ENCODE measurements around the gene PTBP1. TPM values are rescaled to one million over a fixed set of nuclear protein-coding genes. Genes with fewer than 3 reads are reported as not detected.

PTBP1 gene
- total RNA-seq, 2 experiments from 2014 or later = 315 to 479 TPM

DNA sequence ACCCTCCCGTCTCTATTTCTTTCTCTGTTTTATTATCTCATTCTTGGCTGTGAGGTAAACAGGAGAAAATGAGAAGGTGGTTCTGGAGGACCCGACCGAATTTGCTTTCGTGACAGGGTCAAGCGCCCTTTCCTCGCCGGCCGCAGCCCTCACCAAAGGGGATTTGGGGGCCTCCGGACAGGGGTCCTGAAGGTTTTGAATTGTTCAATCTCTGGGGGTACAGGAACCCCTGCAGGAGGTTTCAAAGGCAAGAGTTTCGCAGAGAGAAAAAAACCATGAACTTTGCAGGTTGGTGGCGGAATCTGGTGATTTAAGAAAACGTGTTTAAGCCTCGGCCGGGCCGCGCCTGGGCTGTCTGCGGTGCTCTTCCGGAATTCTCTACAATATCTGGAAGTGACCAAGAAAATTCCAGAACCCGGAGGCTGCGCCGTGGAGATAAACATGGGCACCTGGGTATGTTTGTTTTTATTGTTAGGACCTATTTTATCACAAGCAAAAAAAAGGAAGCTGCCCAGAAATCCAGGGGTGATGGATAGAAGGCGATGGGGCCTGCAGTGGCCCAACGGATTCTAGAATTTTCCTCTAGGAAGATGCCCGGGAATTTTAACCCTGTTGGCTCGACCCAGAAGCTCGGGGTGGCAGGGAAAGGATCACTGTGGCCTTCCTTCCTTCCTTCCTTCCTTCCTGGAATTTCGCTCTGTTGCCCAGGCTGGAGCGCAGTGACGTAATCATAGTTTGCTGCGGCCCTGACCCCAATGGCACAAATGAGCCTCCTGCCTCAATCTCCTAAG is 14.2 kb upstream of the PTBP1 start:
- no peaks in the 10 kb centered on the region for H3K79me2 ChIP-seq (ENCODE audit: insufficient read depth, low read depth, low read length)
- no peak for DNase-seq (ENCODE audit: low spot score)
- H3K4me2 ChIP-seq (ENCODE audit: low read length) = no peak overlapping the region
- BruUV-seq (replicated peaks) = no TSS peak
- TF ChIP-seq, protein P1, sequence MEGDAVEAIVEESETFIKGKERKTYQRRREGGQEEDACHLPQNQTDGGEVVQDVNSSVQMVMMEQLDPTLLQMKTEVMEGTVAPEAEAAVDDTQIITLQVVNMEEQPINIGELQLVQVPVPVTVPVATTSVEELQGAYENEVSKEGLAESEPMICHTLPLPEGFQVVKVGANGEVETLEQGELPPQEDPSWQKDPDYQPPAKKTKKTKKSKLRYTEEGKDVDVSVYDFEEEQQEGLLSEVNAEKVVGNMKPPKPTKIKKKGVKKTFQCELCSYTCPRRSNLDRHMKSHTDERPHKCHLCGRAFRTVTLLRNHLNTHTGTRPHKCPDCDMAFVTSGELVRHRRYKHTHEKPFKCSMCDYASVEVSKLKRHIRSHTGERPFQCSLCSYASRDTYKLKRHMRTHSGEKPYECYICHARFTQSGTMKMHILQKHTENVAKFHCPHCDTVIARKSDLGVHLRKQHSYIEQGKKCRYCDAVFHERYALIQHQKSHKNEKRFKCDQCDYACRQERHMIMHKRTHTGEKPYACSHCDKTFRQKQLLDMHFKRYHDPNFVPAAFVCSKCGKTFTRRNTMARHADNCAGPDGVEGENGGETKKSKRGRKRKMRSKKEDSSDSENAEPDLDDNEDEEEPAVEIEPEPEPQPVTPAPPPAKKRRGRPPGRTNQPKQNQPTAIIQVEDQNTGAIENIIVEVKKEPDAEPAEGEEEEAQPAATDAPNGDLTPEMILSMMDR (conservative IDR thresholded peaks at IDR 0.05; ENCODE audit: low read length) = no peak
- TF ChIP-seq EZH2phosphoT487 (IDR thresholded peaks at IDR 0.05; ENCODE audit: borderline replicate concordance, low read depth, low read length) = no peak
- no peaks in the 10 kb centered on the region for H3K36me3 ChIP-seq (ENCODE audit: insufficient read depth, low read length)
- intact Hi-C loops (cut with micrococcal nuclease; ENCODE audit: unreplicated experiment) = no loop called here
- ChIA-PET POLR2A (no interaction called here), CTCF (ENCODE audit: unreplicated experiment) (no interaction called here)
- no peaks in the 10 kb centered on the region for H4K20me1 ChIP-seq (ENCODE audit: insufficient read depth, low read length)
- H2AFZ ChIP-seq (ENCODE audit: low read length) = no peak overlapping the region
- H3K4me1 ChIP-seq (ENCODE audit: insufficient read depth, low read length, poor library complexity, severe bottlenecking) = no peaks in the 10 kb centered on the region
- no peak overlapping the region for H3K27ac ChIP-seq (ENCODE audit: low read depth, low read length, poor library complexity, severe bottlenecking)
- no peak overlapping the region for H3K4me3 ChIP-seq (ENCODE audit: low read depth, low read length, poor library complexity, severe bottlenecking)
- H3K9me2 ChIP-seq (ENCODE audit: insufficient read depth, low read length) = no peaks in the 10 kb centered on the region
- H3K9me3 ChIP-seq (ENCODE audit: low read length) = no peaks in the 10 kb centered on the region

DNA sequence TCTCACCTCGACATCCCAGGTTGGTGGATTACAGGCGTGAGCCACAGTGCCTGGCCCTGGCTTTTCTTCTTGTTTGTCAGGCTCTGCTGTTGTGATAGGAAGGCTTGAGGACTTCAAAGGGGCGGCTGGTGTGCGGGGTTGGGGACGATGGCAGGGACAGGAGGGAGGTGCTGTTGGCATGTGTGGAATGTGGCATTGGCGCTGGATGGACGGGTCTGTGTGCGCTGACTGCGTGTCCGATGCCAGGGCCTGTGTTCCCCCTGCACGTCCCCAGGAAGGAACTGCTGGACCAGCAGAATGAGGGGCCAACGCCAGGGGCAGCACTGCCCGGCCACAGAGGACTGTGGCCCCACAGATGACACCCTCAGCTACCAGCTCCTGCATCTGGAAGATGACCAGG is 12.7 kb upstream of the PTBP1 start:
- Histone ChIP-seq H2AFZ (ENCODE audit: low read length) (no peak overlapping the region), H3K27ac (ENCODE audit: low read depth, low read length, poor library complexity, severe bottlenecking) (no peak overlapping the region), H3K9me3 (ENCODE audit: low read length) (no peaks in the 10 kb centered on the region), H3K4me1 (ENCODE audit: insufficient read depth, low read length, poor library complexity, severe bottlenecking) (no peaks in the 10 kb centered on the region), H3K9me2 (ENCODE audit: insufficient read depth, low read length) (no peaks in the 10 kb centered on the region), H3K79me2 (ENCODE audit: insufficient read depth, low read depth, low read length) (no peaks in the 10 kb centered on the region), H3K4me2 (ENCODE audit: low read length) (no peak overlapping the region), H4K20me1 (ENCODE audit: insufficient read depth, low read length) (no peaks in the 10 kb centered on the region), H3K4me3 (ENCODE audit: low read depth, low read length, poor library complexity, severe bottlenecking) (no peak overlapping the region), H3K36me3 (ENCODE audit: insufficient read depth, low read length) (no peaks in the 10 kb centered on the region)
- no peak for TF ChIP-seq EZH2phosphoT487 (IDR thresholded peaks at IDR 0.05; ENCODE audit: borderline replicate concordance, low read depth, low read length)
- TF ChIP-seq, protein P1 (conservative IDR thresholded peaks at IDR 0.05; ENCODE audit: low read length) = no peak
- ChIA-PET POLR2A (interaction anchor here (0.6 kb wide), 1 partner anchor 199 kb away, joined by 4 read pairs; no protein-coding TSS in a partner anchor), CTCF (ENCODE audit: unreplicated experiment) (no interaction called here)
- no TSS peak for BruUV-seq (replicated peaks)
- no peak for DNase-seq (ENCODE audit: low spot score)
- intact Hi-C loops (cut with micrococcal nuclease; ENCODE audit: unreplicated experiment) = no loop called here

DNA sequence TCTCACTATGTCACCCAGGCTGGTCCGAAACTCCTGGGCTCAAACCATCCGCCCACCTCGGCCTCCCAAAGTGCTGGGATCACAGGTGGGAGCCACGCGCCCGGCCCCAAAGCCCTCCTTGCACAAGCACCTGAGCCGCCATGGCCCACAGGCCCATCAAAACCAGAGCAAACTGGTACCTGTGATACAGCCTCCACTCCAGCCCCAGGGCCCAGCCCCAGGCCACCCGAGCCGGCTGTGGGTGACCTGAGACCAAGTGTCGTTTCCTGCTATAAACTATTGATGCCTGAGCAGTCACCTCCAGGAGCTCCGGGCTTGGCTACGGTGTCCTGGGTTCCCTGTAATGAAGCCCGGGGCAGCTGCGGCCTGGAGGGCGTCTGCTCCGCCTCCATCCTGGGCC is 9.7 kb upstream of the PTBP1 start:
- TF ChIP-seq, protein P1 (conservative IDR thresholded peaks at IDR 0.05; ENCODE audit: low read length) = no peak
- Histone ChIP-seq H3K4me2 (ENCODE audit: low read length) (no peak overlapping the region), H4K20me1 (ENCODE audit: insufficient read depth, low read length) (no peaks in the 10 kb centered on the region), H3K9me2 (ENCODE audit: insufficient read depth, low read length) (no peaks in the 10 kb centered on the region), H3K4me3 (ENCODE audit: low read depth, low read length, poor library complexity, severe bottlenecking) (no peak overlapping the region), H3K36me3 (ENCODE audit: insufficient read depth, low read length) (no peaks in the 10 kb centered on the region), H3K27ac (ENCODE audit: low read depth, low read length, poor library complexity, severe bottlenecking) (no peak overlapping the region), H3K79me2 (ENCODE audit: insufficient read depth, low read depth, low read length) (no peaks in the 10 kb centered on the region), H3K4me1 (ENCODE audit: insufficient read depth, low read length, poor library complexity, severe bottlenecking) (no peaks in the 10 kb centered on the region), H3K9me3 (ENCODE audit: low read length) (no peaks in the 10 kb centered on the region), H2AFZ (ENCODE audit: low read length) (no peak overlapping the region)
- CTCF ChIA-PET (ENCODE audit: unreplicated experiment) = no interaction called here
- POLR2A ChIA-PET = no interaction called here
- DNase-seq (ENCODE audit: low spot score) = no peak
- intact Hi-C loops (cut with micrococcal nuclease; ENCODE audit: unreplicated experiment) = no loop called here
- BruUV-seq (replicated peaks) = no TSS peak

All from OCI-LY7 (cell line).